Nephron (organoid): Measurements from ENCODE around the gene CUL4B.
"Not testable (repeated sequence)": the region's sequence is repeated elsewhere in the genome, so short reads cannot be mapped to it uniquely, and the experiment has no call there.

Source experiments
- H3K27ac Mint-ChIP-seq, 3 experiments: 2 replicates each; pipeline ENCODE4 v1.8.0; 2020; ENCODE audit warnings: mixed read lengths in 3 of 3, mild to moderate bottlenecking in 2 of 3, moderate library complexity in 1 of 3
- H3K27me3 Mint-ChIP-seq: 2 replicates; pipeline ENCODE4 v1.8.0; 2021; ENCODE audit warnings: low read depth, mild to moderate bottlenecking, moderate library complexity, mixed read lengths
- H3K36me3 Mint-ChIP-seq: 2 replicates; pipeline ENCODE4 v1.8.0; 2020; ENCODE audit warnings: low read depth, mixed read lengths
- H3K4me1 Mint-ChIP-seq: 2 replicates; pipeline ENCODE4 v1.8.0; 2020; ENCODE audit warnings: mixed read lengths
- H3K4me3 Mint-ChIP-seq, 3 experiments: 2 replicates each; pipeline ENCODE4 v1.8.0; 2020; ENCODE audit warnings: mild to moderate bottlenecking in 3 of 3, mixed read lengths in 3 of 3, moderate library complexity in 2 of 3
- H3K9me3 Mint-ChIP-seq: 2 replicates; pipeline ENCODE4 v1.8.0; 2020; ENCODE audit warnings: mixed read lengths
- CTCF ChIP-seq, 3 experiments: fragments of 200-600 bp; sonication (generic); IDR thresholded peaks; one replicate each; pipeline ENCODE4 v1.5.0; 2021; ENCODE audit warnings: antibody characterized with exemption in 3 of 3; ENCODE audit not compliant: unreplicated experiment in 3 of 3

Gene CUL4B

DNA sequence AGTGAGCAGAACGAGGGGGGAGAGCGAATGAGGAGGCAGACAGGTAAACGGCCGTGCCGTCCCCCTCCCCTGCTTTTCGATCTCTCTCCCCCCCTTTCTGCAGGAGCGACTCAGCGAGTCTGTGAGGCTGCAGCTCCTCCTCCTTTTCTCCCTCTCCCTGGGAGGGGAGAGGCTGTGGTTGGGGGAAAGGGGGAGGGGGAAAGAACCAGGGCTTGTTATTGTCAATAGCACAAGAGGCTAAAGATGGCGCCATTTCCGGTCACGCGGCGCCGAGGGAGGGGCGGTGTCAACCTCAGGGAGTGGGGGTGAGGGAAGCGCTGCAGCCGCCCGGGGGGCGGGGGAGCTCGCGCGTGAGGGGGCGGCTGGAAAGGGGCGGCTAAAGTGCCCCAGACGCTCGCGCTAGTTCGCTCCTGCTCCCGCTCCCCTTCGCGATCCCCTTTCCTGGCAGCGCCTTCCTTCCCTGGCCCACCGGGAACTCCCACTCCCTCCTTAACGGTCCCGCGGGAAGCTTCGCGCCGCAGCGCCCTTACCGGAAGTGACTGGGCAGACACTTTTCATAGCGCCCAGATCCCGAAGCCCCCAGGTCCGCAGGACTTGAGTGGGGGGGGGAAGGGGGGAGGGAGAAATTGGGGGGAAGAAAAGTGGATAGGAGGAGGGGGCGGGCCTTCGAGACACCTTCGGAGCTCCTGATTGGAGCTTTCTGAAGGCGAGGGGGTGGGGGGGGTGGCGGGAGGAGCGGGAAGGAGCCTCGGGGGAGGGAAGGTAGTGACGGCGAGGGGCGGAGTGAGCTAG is at the start of gene CUL4B:
TSS of gene CUL4B (minus strand) at position 121 of the 792 bp plus-strand sequence. CDS start 324 bp downstream, outside the sequence.
- Mint-ChIP-seq H3K4me1 (peaks cover 17% of the 10 kb centered on the region), H3K36me3 (peaks cover 8% of the 10 kb centered on the region), H3K9me3 (no peaks in the 10 kb centered on the region), H3K27me3 (no peaks in the 10 kb centered on the region), H3K27ac (peak within 1 kb of the TSS; percentile 99), H3K4me3 (peak within 1 kb of the TSS; percentile 92 to 94 (median 94))
- no peak for TF ChIP-seq CTCF (IDR thresholded peaks at IDR 0.05; ENCODE audit: unreplicated experiment in 3 of 3)

DNA sequence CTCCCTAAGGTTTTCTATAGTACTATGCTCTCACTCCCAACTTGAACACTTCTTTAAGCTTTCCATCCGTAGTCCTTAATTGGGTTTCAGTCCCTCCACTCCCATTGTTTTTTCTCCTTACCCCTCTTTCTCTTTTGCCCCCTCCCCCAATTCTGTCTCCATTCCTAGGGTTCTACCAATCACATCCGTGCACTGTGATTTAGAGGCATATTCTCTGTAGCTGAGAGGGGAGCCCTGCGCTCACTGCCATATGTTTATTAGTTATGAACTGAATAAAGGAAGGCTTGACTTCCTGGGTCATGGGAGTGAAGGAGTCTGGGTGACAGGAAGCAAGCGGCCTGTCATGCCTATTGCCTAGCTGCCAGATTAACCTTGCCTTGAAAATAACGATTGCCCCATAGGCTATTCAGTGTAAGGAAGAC is 43.6 kb upstream of the CUL4B start:
- no peak for TF ChIP-seq CTCF (IDR thresholded peaks at IDR 0.05; ENCODE audit: unreplicated experiment in 3 of 3)
- peak overlapping the region; percentile 95 to 97 (median 96) for H3K4me3 Mint-ChIP-seq
- peak overlapping the region; percentile 94 to 99 (median 98) for H3K27ac Mint-ChIP-seq
- H3K27me3 Mint-ChIP-seq: no peaks in the 10 kb centered on the region
- H3K9me3 Mint-ChIP-seq: peaks cover 3% of the 10 kb centered on the region
- peaks cover 7% of the 10 kb centered on the region for H3K4me1 Mint-ChIP-seq
- peaks cover 4% of the 10 kb centered on the region for H3K36me3 Mint-ChIP-seq

DNA sequence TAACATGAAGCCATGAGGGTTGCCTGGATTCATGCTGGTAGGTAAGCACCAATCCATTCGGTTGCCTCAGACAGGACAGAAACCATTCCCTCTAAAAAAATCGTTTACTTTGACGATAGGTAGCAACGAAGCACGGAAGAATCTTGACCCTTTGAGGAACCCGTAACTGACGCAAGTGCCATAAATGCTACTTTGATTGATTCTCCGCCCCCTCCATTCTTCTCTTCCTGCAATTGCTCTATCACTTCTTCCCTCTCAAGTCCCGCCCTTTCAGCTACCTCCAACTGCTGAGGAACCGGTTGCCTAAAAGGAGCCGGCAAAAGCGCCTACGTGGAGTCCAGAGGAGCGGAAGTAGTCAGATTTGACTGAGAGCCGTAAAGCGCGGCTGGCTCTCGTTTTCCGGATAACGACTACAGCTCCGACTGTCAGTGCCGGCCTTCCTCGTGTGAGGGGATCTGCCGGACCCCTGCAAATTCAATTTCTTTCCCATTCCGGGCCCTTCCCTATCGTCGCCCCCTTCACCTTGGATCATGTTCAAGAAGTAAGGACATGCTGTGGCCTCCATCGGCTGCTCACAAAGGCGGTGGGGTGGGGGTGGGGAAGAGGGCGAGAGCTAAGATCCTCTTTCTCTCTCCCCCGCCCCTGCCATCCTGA is 43.1 kb upstream of the CUL4B start, which contains the start of gene MCTS1:
TSS of gene MCTS1 (plus strand) at position 395 of the 654 bp plus-strand sequence. CDS start at position 531, 136 bp downstream.
- Mint-ChIP-seq H3K27me3 (no peaks in the 10 kb centered on the region), H3K4me1 (peaks cover 7% of the 10 kb centered on the region), H3K4me3 (peak within 1 kb of the TSS; percentile 95 to 97 (median 96)), H3K9me3 (peaks cover 3% of the 10 kb centered on the region), H3K27ac (peak within 1 kb of the TSS; percentile 94 to 99 (median 98)), H3K36me3 (peaks cover 4% of the 10 kb centered on the region)
- no peak for TF ChIP-seq CTCF (IDR thresholded peaks at IDR 0.05; ENCODE audit: unreplicated experiment in 3 of 3)

DNA sequence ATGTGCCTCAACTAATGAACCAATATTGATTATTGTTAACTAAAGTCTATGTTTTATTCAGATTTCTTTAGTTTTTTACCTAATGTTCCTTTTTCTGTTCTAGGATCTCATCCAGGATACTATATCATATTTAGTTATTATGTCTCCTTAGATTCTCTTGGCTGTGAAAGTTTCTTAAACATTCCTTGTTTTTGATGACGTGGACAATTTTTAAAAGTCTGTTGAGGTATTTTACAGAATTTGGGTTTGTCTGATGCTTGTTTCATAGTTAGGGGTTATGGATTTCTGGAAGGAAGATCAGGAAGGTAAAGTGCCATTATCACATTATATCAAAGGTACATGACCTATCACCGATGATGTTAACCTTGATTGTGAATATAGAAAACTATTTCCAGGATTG is 24.9 kb upstream of the CUL4B start:
- H3K27ac Mint-ChIP-seq: no peak overlapping the region
- H3K9me3 Mint-ChIP-seq: peaks cover 13% of the 10 kb centered on the region
- no peaks in the 10 kb centered on the region for H3K36me3 Mint-ChIP-seq
- TF ChIP-seq CTCF (IDR thresholded peaks at IDR 0.05; ENCODE audit: unreplicated experiment in 3 of 3): no peak
- no peaks in the 10 kb centered on the region for H3K4me1 Mint-ChIP-seq
- no peak overlapping the region for H3K4me3 Mint-ChIP-seq
- H3K27me3 Mint-ChIP-seq: no peaks in the 10 kb centered on the region

DNA sequence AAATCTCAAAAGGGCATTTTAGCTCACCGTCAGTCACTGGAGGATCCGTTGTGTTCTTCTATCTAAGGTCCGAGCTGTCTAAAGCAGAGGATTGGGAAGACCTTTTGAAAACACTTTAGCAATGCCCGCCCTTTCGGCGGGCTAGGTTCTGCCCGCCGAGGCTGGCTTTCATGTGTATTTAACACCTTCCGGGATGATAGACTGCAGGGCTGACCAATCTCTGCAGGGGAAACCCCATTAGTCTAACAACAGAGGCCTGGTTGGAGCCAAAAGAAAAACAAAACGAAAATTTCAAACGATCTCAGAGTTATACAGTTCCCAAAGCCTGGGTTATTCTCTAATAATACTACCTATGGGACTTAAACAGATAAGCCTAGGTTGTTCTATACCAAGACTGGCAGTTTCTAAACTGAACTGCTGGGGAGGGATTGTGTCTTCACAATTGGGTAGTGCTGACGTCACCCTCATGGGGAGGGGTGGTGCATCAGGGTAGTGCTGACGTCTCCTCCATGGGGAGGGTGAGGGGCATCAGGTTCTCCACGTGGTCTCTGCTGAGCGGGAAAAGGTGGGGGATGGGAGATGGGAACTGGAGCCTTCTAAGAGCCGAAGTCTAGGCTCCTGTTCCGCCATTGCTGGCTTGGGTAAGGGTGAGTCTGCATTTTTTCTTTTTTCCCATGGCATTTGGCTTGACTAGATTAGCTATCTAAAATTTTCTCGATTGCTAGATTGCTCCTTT is 14.8 kb upstream of the CUL4B start:
- peaks cover 13% of the 10 kb centered on the region for H3K9me3 Mint-ChIP-seq
- H3K27ac Mint-ChIP-seq: no peak overlapping the region
- no peak for TF ChIP-seq CTCF (IDR thresholded peaks at IDR 0.05; ENCODE audit: unreplicated experiment in 3 of 3)
- no peaks in the 10 kb centered on the region for H3K27me3 Mint-ChIP-seq
- H3K36me3 Mint-ChIP-seq: no peaks in the 10 kb centered on the region
- H3K4me3 Mint-ChIP-seq: no peak overlapping the region
- no peaks in the 10 kb centered on the region for H3K4me1 Mint-ChIP-seq

DNA sequence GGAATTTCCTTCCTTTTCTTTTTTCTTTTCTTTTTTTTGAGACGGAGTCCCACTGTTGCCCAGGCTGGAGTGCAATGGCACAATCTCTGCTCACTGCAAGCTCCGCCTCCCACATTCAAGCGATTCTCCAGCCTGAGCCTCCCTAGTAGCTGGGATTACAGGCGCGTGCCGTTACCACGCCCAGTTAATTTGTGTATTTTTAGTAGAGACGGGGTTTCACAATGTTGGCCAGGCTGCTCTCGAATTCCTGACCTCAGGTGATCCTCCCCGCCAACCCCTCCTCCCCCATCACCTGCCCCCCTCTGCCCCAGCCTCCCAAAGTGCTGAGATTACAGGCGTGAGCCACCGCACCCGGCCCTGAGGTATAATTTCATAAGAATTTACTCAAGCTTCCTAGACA is 13.0 kb upstream of the CUL4B start:
- not testable (repeated sequence) for H3K36me3 Mint-ChIP-seq, H3K4me3 Mint-ChIP-seq, H3K9me3 Mint-ChIP-seq, H3K27me3 Mint-ChIP-seq, H3K4me1 Mint-ChIP-seq, H3K27ac Mint-ChIP-seq
